Colonic mucosa (tissue), 4 donors: ENCODE measurements around the gene OAS1. TPM values are rescaled to one million over a fixed set of nuclear protein-coding genes. Genes with fewer than 3 reads are reported as not detected.

ENCODE experiments used
- DNase-seq: peaks from one replicate; pipeline ENCODE4 v3.0.0-alpha.2; 2020
- H3K27ac ChIP-seq: fragments of 200-600 bp; one replicate; pipeline ENCODE4 v1.8.0; 2021
- H3K27me3 ChIP-seq: fragments of 200-600 bp; one replicate; pipeline ENCODE4 v1.8.0; 2021
- H3K36me3 ChIP-seq: fragments of 200-600 bp; one replicate; pipeline ENCODE4 v1.8.0; 2021
- H3K4me1 ChIP-seq: fragments of 200-600 bp; one replicate; pipeline ENCODE4 v1.8.0; 2021; ENCODE audit warnings: mild to moderate bottlenecking
- H3K4me3 ChIP-seq: fragments of 200-600 bp; one replicate; pipeline ENCODE4 v1.8.0; 2021
- H3K9ac ChIP-seq, 2 donors: one replicate each; pipeline ENCODE4 v1.7.0; 2013; ENCODE audit warnings: control low read depth in 2 of 2, low read depth in 2 of 2, low read length in 2 of 2
- H3K9me3 ChIP-seq: fragments of 200-600 bp; one replicate; pipeline ENCODE4 v1.8.0; 2021
- intact Hi-C: fragments of 100-400 bp; cut with DNase I; formaldehyde crosslinking; loops from one replicate; pipeline ENCODE4 v1.14.1; 2022
- total RNA-seq, 2 donors: library from RNA; stranded (reverse); fragmentation: NEBNext Ultra II Directional in 1 of 2; extraction: Animal tissue kit (Norgen Biotek cat#: 25700) in 1 of 2; gene quantifications; one replicate each; pipeline ENCODE4 v1.2.1, GENCODE V29; 2021
- TF ChIP-seq, protein P1 (sequence below): fragments of 200-600 bp; IDR thresholded peaks from one replicate; pipeline ENCODE4 v1.8.0; 2022; ENCODE audit warnings: antibody characterized with exemption, mild to moderate bottlenecking
- donor health status: healthy.
- donor health status: DM: no; HTN: no; CAD: no.
- donor health status: DM: no; HTN: no; CAD: no.

The OAS1 gene
- total RNA-seq, 2 donors from 2014 or later: 98.2 to 110 TPM

GRCh38 chr12:112936264-112936663 lies 29.5 kb downstream of the OAS1 start:
- H3K36me3 ChIP-seq: no peaks in the 10 kb centered on the region
- DNase-seq: no peak
- no peaks in the 10 kb centered on the region for H3K27me3 ChIP-seq
- intact Hi-C loops: loop anchor here (5.0 kb wide), 1 partner anchor 34 kb away; no protein-coding TSS in a partner anchor
- H3K27ac ChIP-seq: no peak overlapping the region
- no peaks in the 10 kb centered on the region for H3K9me3 ChIP-seq
- H3K4me1 ChIP-seq: peaks cover 8% of the 10 kb centered on the region
- TF ChIP-seq, protein P1, sequence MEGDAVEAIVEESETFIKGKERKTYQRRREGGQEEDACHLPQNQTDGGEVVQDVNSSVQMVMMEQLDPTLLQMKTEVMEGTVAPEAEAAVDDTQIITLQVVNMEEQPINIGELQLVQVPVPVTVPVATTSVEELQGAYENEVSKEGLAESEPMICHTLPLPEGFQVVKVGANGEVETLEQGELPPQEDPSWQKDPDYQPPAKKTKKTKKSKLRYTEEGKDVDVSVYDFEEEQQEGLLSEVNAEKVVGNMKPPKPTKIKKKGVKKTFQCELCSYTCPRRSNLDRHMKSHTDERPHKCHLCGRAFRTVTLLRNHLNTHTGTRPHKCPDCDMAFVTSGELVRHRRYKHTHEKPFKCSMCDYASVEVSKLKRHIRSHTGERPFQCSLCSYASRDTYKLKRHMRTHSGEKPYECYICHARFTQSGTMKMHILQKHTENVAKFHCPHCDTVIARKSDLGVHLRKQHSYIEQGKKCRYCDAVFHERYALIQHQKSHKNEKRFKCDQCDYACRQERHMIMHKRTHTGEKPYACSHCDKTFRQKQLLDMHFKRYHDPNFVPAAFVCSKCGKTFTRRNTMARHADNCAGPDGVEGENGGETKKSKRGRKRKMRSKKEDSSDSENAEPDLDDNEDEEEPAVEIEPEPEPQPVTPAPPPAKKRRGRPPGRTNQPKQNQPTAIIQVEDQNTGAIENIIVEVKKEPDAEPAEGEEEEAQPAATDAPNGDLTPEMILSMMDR: no peak
- no peak overlapping the region for H3K9ac ChIP-seq
- H3K4me3 ChIP-seq: no peak overlapping the region

DNA sequence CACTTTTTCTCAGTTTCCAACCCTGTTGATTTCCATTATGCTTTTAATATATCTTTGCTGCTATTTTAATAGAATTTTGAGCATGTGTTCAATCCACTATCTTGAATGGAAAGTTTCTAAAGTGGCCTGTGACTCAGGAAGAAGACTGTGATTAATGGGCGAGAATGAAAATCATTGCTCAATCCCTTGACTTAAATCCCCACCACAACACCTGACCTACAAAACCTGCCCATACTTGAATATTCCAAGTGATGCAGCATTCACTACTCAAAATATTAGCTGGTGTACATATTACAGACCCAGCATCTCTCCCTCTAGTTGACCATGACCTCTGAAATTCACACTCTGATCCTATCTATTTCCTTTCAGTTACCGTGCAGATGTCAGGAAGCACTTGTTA lies 30.2 kb downstream of the OAS1 start:
- no peaks in the 10 kb centered on the region for H3K36me3 ChIP-seq
- no peak for DNase-seq
- H3K9ac ChIP-seq: no peak overlapping the region
- H3K4me1 ChIP-seq: peaks cover 8% of the 10 kb centered on the region
- H3K27ac ChIP-seq: no peak overlapping the region
- H3K27me3 ChIP-seq: no peaks in the 10 kb centered on the region
- H3K4me3 ChIP-seq: no peak overlapping the region
- intact Hi-C loops: loop anchor here (5.0 kb wide), 1 partner anchor 35 kb away; no protein-coding TSS in a partner anchor
- TF ChIP-seq, protein P1: no peak
- no peaks in the 10 kb centered on the region for H3K9me3 ChIP-seq

DNA sequence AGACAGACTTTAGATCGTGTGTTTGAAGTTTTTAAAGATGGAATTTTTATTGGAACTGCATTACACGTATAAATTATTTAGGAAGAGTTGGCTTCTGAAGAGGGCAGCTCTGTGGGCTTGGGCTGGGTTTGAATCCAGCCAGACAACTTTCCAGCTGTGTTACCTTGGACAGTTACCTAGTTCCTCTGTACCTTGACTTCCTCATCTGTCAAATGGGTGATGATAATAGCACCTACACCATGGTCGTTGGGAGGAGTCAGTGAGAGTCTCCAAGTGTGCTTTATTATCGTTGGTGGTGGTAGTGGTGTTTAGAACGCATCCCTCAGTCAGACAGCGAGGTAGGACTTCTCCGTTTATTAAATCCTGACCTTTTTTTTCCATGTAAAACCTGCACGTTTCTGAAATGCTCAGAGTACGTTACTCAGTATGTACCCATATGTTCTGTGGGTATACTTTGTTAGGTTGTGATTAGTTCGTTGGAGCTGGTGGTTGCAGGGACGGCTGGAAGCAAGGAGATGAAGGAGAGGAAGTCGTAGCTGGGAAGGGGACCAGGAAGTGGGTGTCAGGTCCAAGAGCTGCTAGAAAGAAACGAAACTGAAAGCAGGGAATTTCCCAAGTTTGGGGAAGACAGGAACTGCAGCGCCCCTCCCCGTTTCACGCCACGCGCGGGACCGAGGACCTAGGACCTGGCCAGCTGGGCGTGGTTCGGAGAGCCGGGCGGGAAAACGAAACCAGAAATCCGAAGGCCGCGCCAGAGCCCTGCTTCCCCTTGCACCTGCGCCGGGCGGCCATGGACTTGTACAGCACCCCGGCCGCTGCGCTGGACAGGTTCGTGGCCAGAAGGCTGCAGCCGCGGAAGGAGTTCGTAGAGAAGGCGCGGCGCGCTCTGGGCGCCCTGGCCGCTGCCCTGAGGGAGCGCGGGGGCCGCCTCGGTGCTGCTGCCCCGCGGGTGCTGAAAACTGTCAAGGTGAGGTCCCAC lies 31.3 kb downstream of the OAS1 start, which contains the start of gene OAS3:
OAS3 (plus strand) TSS at position 734 of the 979 bp plus-strand sequence; CDS start at position 791, 57 bp downstream.
- Histone ChIP-seq H3K9me3 (no peaks in the 10 kb centered on the region), H3K4me3 (peak within 1 kb of the TSS; percentile 70), H3K27me3 (no peaks in the 10 kb centered on the region), H3K4me1 (peaks cover 8% of the 10 kb centered on the region), H3K27ac (peak within 1 kb of the TSS; percentile 81), H3K9ac (peak within 1 kb of the TSS; percentile 81 to 92), H3K36me3 (no peaks in the 10 kb centered on the region)
- intact Hi-C loops: loop anchor here (5.0 kb wide), 1 partner anchor 36 kb away; no protein-coding TSS in a partner anchor
- TF ChIP-seq, protein P1: no peak
- DNase-seq: peak; percentile 92

- Histone ChIP-seq H3K9me3 (no peaks in the 10 kb centered on the region), H3K27me3 (no peaks in the 10 kb centered on the region), H3K27ac (peak overlapping the region; percentile 81), H3K4me1 (peaks cover 8% of the 10 kb centered on the region), H3K36me3 (no peaks in the 10 kb centered on the region), H3K9ac (peak overlapping the region; percentile 81 to 92), H3K4me3 (peak overlapping the region; percentile 70)
- TF ChIP-seq, protein P1: no peak
- intact Hi-C loops: loop anchor here (5.0 kb wide), 1 partner anchor 36 kb away; no protein-coding TSS in a partner anchor
- no peak for DNase-seq
Measured at GRCh38 chr12:112938751-112939150, 32.0 kb downstream of the OAS1 start.

DNA sequence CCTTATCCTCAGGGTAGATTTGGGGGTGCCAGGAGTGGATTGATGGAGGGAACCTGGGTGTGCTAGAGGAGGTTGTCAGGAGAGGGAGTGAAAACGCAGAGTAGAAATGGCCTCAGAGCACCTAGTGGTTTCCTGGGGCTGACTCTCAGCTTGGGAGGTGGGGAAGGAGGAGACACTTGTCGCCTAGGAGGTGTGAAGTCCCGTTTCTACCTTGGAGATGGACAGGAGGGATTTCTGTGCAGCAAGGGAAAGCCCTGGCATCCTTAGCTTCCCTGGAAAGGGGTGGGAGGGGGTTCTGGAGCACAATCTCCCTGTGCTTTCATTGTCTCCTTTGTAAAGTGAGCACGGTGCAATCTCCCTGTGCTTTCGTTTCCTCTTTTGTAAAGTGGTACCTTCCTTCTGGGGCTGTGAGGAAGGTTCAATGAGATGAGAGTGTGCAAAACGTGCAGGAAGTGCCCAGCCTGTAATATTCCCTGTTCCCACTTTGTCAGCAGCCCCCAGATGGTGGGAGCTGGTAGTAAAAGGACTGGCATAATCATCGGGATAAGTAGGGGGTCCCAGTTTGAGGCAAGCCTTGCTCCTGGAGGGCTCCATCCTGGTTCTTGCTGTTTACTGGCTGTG lies 33.1 kb downstream of the OAS1 start:
- no peak overlapping the region for H3K4me3 ChIP-seq
- no peak for DNase-seq
- no peaks in the 10 kb centered on the region for H3K36me3 ChIP-seq
- TF ChIP-seq, protein P1: no peak
- H3K27ac ChIP-seq: no peak overlapping the region
- H3K27me3 ChIP-seq: no peaks in the 10 kb centered on the region
- intact Hi-C loops: loop anchor here (5.0 kb wide), 1 partner anchor 38 kb away; no protein-coding TSS in a partner anchor
- H3K4me1 ChIP-seq: peaks cover 8% of the 10 kb centered on the region
- H3K9me3 ChIP-seq: no peaks in the 10 kb centered on the region
- peak overlapping the region; percentile 3 to 36 for H3K9ac ChIP-seq
